GM23338 (cell line): ENCODE data around the gene PCSK7. TPM values are rescaled to one million over a fixed set of nuclear protein-coding genes. Genes with fewer than 3 reads are reported as not detected.

Source experiments
- NANOG ChIP-seq: IDR thresholded peaks from 2 replicates; pipeline ENCODE4 v1.6.1; 2016; ENCODE audit warnings: antibody characterized with exemption, borderline replicate concordance
- REST ChIP-seq: IDR thresholded peaks from one replicate; pipeline ENCODE4 v1.6.1; 2018; ENCODE audit warnings: antibody characterized with exemption; ENCODE audit not compliant: unreplicated experiment
- ZNF331 ChIP-seq: fragments of 250-450 bp; sonication (Bioruptor Pico); IDR thresholded peaks from 2 replicates; pipeline ENCODE4 v1.5.0; 2020; ENCODE audit warnings: low read depth, mild to moderate bottlenecking, moderate library complexity
- polyA plus RNA-seq: library from polyadenylated mRNA; unstranded; fragments of >200 nt; fragmentation: Nextera tagmentation; extraction: Ambion mirVana; gene quantifications from 2 replicates; pipeline ENCODE4 v1.2.1, GENCODE V29; 2016
- total RNA-seq: library from RNA; depleted of rRNA; stranded (reverse); fragments of >200 nt; shearing (Covaris generic); gene quantifications from 2 replicates; pipeline ENCODE4 v1.2.3, GENCODE V29; 2014
- TF ChIP-seq, protein P1 (sequence below): fragments of 250-450 bp; sonication (Bioruptor Pico); IDR thresholded peaks from 2 replicates; pipeline ENCODE4 v1.5.0; 2020; ENCODE audit warnings: mild to moderate bottlenecking, moderate library complexity

The PCSK7 gene
- total and polyA plus RNA-seq, 2 experiments from 2014 or later = 12.4 to 46.4 TPM

DNA sequence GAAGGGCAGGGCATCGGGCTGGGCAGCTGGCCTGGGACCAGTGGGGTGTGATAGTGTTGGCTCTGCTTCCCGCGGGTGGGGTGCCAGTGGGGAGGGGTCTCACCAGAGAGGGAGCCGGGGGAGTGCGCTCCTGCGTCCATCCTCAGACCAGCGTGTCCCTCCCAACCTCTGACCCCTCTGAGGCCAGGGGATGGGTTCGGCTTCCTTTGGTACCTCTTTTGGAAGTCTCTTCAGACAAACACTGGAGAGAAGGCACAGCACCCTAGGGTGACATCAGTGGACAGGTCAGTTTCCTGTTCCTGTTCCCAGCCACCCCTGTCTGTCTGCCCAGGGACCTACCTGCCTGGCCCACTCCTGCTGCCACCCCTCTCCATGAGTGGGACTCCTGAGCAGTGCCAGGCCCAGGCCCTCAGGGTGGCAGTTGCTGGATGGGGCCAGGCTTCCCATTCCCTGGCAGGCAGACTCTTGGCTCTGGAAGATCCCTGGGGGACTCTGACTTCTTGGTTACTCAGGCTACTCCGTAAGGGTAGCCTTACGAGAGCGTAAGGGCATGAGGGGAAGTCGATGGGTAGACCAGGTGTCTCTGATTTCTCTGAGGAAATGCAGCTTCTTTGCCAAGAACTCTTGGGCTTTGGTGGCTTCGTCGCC is 30.1 kb downstream of the PCSK7 start (continued):
- TF ChIP-seq, protein P1, sequence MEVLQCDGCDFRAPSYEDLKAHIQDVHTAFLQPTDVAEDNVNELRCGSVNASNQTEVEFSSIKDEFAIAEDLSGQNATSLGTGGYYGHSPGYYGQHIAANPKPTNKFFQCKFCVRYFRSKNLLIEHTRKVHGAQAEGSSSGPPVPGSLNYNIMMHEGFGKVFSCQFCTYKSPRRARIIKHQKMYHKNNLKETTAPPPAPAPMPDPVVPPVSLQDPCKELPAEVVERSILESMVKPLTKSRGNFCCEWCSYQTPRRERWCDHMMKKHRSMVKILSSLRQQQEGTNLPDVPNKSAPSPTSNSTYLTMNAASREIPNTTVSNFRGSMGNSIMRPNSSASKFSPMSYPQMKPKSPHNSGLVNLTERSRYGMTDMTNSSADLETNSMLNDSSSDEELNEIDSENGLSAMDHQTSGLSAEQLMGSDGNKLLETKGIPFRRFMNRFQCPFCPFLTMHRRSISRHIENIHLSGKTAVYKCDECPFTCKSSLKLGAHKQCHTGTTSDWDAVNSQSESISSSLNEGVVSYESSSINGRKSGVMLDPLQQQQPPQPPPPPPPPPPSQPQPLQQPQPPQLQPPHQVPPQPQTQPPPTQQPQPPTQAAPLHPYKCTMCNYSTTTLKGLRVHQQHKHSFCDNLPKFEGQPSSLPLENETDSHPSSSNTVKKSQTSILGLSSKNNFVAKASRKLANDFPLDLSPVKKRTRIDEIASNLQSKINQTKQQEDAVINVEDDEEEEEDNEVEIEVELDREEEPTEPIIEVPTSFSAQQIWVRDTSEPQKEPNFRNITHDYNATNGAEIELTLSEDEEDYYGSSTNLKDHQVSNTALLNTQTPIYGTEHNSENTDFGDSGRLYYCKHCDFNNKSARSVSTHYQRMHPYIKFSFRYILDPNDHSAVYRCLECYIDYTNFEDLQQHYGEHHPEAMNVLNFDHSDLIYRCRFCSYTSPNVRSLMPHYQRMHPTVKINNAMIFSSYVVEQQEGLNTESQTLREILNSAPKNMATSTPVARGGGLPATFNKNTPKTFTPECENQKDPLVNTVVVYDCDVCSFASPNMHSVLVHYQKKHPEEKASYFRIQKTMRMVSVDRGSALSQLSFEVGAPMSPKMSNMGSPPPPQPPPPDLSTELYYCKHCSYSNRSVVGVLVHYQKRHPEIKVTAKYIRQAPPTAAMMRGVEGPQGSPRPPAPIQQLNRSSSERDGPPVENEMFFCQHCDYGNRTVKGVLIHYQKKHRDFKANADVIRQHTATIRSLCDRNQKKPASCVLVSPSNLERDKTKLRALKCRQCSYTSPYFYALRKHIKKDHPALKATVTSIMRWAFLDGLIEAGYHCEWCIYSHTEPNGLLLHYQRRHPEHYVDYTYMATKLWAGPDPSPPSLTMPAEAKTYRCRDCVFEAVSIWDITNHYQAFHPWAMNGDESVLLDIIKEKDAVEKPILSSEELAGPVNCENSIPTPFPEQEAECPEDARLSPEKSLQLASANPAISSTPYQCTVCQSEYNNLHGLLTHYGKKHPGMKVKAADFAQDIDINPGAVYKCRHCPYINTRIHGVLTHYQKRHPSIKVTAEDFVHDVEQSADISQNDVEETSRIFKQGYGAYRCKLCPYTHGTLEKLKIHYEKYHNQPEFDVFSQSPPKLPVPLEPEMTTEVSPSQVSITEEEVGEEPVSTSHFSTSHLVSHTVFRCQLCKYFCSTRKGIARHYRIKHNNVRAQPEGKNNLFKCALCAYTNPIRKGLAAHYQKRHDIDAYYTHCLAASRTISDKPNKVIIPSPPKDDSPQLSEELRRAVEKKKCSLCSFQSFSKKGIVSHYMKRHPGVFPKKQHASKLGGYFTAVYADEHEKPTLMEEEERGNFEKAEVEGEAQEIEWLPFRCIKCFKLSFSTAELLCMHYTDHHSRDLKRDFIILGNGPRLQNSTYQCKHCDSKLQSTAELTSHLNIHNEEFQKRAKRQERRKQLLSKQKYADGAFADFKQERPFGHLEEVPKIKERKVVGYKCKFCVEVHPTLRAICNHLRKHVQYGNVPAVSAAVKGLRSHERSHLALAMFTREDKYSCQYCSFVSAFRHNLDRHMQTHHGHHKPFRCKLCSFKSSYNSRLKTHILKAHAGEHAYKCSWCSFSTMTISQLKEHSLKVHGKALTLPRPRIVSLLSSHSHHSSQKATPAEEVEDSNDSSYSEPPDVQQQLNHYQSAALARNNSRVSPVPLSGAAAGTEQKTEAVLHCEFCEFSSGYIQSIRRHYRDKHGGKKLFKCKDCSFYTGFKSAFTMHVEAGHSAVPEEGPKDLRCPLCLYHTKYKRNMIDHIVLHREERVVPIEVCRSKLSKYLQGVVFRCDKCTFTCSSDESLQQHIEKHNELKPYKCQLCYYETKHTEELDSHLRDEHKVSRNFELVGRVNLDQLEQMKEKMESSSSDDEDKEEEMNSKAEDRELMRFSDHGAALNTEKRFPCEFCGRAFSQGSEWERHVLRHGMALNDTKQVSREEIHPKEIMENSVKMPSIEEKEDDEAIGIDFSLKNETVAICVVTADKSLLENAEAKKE (CRISPR knock-in tag) = no peak
- TF ChIP-seq ZNF331 (CRISPR knock-in tag) (no peak), NANOG (no peak), REST (no peak)
